Measurements from ENCODE around the gene MAP3K4. TPM values are rescaled to one million over a fixed set of nuclear protein-coding genes. Genes with fewer than 3 reads are reported as not detected.
A peak's percentile ranks its signal among the peaks of the same experiment; 100 is the strongest.

MAP3K4 gene
- total RNA-seq, 4 donors from 2014 or later: 17.2 to 35.2 (median 23.7) TPM

GRCh38 chr6:161088676-161089328 lies 97.2 kb downstream of the MAP3K4 start:
- Histone ChIP-seq H3K4me3 (no peak overlapping the region), H3K27ac (no peak overlapping the region), H3K4me1 (no peaks in the 10 kb centered on the region), H3K27me3 (no peaks in the 10 kb centered on the region), H3K9me3 (no peaks in the 10 kb centered on the region), H3K36me3 (peaks cover 0 to 67% (median 26%) of the 10 kb centered on the region in 4 donors)
- intact Hi-C loops (cut with DNase I; ENCODE audit: low total_unique reads) (no loop called here), in situ Hi-C loops (cut with MboI; ENCODE audit: low pct_ligation_motif_present in 1 of 4, low pct_unique_long_range_greater_than_20kb in 1 of 4, low sequenced_read_pairs in 3 of 4) (no loop called here)
- TF ChIP-seq POLR2AphosphoS5 (IDR thresholded peaks at IDR 0.05) (no peak), CTCF (IDR thresholded peaks at IDR 0.05) (no peak), POLR2A (IDR thresholded peaks at IDR 0.05) (no peak), EP300 (IDR thresholded peaks at IDR 0.05; ENCODE audit: low read depth) (no peak)
- 60 to 71% methylated on average over 1 to 2 of the region's 2 CpGs for WGBS, 2 donors (ENCODE audit: low coverage in 1 of 2)
- DNase-seq: no peak

- no peak overlapping the region for H3K27ac ChIP-seq
- in situ Hi-C loops (cut with MboI; ENCODE audit: low pct_ligation_motif_present in 1 of 4, low pct_unique_long_range_greater_than_20kb in 1 of 4, low sequenced_read_pairs in 3 of 4): no loop called here
- H3K36me3 ChIP-seq: peaks cover 0 to 57% (median 23%) of the 10 kb centered on the region in 4 donors
These were observed 99.6 kb downstream of the MAP3K4 start for GRCh38 chr6:161091151-161091550.

GRCh38 chr6:161091972-161092701 lies 100.6 kb downstream of the MAP3K4 start:
- in situ Hi-C loops (cut with MboI; ENCODE audit: low pct_ligation_motif_present in 1 of 4, low pct_unique_long_range_greater_than_20kb in 1 of 4, low sequenced_read_pairs in 3 of 4): no loop called here
- WGBS, 2 donors (ENCODE audit: low coverage in 1 of 2): 63 to 84% methylated on average over 5 to 6 of the region's 6 CpGs
- intact Hi-C loops (cut with DNase I; ENCODE audit: low total_unique reads): no loop called here
- H3K36me3 ChIP-seq: peaks cover 0 to 49% (median 18%) of the 10 kb centered on the region in 4 donors
- H3K27ac ChIP-seq: no peak overlapping the region
- no peak for DNase-seq
- no peaks in the 10 kb centered on the region for H3K27me3 ChIP-seq
- H3K9me3 ChIP-seq: no peaks in the 10 kb centered on the region
- no peak for TF ChIP-seq CTCF (IDR thresholded peaks at IDR 0.05)
- TF ChIP-seq POLR2AphosphoS5 (IDR thresholded peaks at IDR 0.05): peak in 2 of 3 donors; percentile 43 to 59
- TF ChIP-seq EP300 (IDR thresholded peaks at IDR 0.05; ENCODE audit: low read depth): no peak
- TF ChIP-seq POLR2A (IDR thresholded peaks at IDR 0.05): no peak
- H3K4me1 ChIP-seq: no peaks in the 10 kb centered on the region
- H3K4me3 ChIP-seq: no peak overlapping the region

More at GRCh38 chr6:161091151-161091550, 99.6 kb downstream of the MAP3K4 start:
- H3K27me3 ChIP-seq: no peaks in the 10 kb centered on the region
- no peak for TF ChIP-seq CTCF (IDR thresholded peaks at IDR 0.05)
- TF ChIP-seq EP300 (IDR thresholded peaks at IDR 0.05; ENCODE audit: low read depth): no peak
- TF ChIP-seq POLR2A (IDR thresholded peaks at IDR 0.05): no peak
- TF ChIP-seq POLR2AphosphoS5 (IDR thresholded peaks at IDR 0.05): no peak
- intact Hi-C loops (cut with DNase I; ENCODE audit: low total_unique reads): no loop called here
- no peak overlapping the region for H3K4me3 ChIP-seq
- no peaks in the 10 kb centered on the region for H3K9me3 ChIP-seq
- no peak for DNase-seq
- no peaks in the 10 kb centered on the region for H3K4me1 ChIP-seq
- WGBS, 2 donors (ENCODE audit: low coverage in 1 of 2): 90 to 95% methylated on average over 4 of the region's 4 CpGs

GRCh38 chr6:161094955-161095354 lies 103.4 kb downstream of the MAP3K4 start:
- TF ChIP-seq EP300 (IDR thresholded peaks at IDR 0.05; ENCODE audit: low read depth) (no peak), CTCF (IDR thresholded peaks at IDR 0.05) (no peak), POLR2AphosphoS5 (IDR thresholded peaks at IDR 0.05) (no peak), POLR2A (IDR thresholded peaks at IDR 0.05) (no peak)
- 82% methylated on average over 5 of the region's 5 CpGs for WGBS, 2 donors (ENCODE audit: low coverage in 1 of 2)
- DNase-seq: no peak
- Histone ChIP-seq H3K4me3 (no peak overlapping the region), H3K4me1 (no peaks in the 10 kb centered on the region), H3K27me3 (no peaks in the 10 kb centered on the region), H3K9me3 (no peaks in the 10 kb centered on the region), H3K36me3 (peaks cover 0 to 42% (median 10%) of the 10 kb centered on the region in 4 donors), H3K27ac (no peak overlapping the region)
- in situ Hi-C loops (cut with MboI; ENCODE audit: low pct_ligation_motif_present in 1 of 4, low pct_unique_long_range_greater_than_20kb in 1 of 4, low sequenced_read_pairs in 3 of 4) (no loop called here), intact Hi-C loops (cut with DNase I; ENCODE audit: low total_unique reads) (no loop called here)
